Measurements from ENCODE around the gene BAHCC1. TPM values are rescaled to one million over a fixed set of nuclear protein-coding genes. Genes with fewer than 3 reads are reported as not detected.

The BAHCC1 gene
- total and polyA plus RNA-seq, 8 donors = 4.9 to 56.2 (median 9.4) TPM

GRCh38 chr17:81383504-81384421 lies 11.5 kb upstream of the BAHCC1 start:
- Histone ChIP-seq H3K4me1 (peaks cover 30 to 38% (median 34%) of the 10 kb centered on the region in 4 donors), H3K4me3 (no peak overlapping the region), H3K9me3 (no peaks in the 10 kb centered on the region), H3K27ac (no peak overlapping the region), H3K36me3 (no peaks in the 10 kb centered on the region), H3K27me3 (peaks cover 0 to 36% (median 4%) of the 10 kb centered on the region in 3 donors)
- intact Hi-C loops (cut with DNase I; ENCODE audit: low total_unique reads) = no loop called here
- peak in 1 of 2 donors; percentile 7 for DNase-seq
- TF ChIP-seq POLR2A (IDR thresholded peaks at IDR 0.05) (no peak), POLR2AphosphoS5 (IDR thresholded peaks at IDR 0.05) (no peak), EP300 (IDR thresholded peaks at IDR 0.05) (no peak), CTCF (IDR thresholded peaks at IDR 0.05) (no peak)
- WGBS, 5 donors = 88 to 93% (median 92%) methylated on average over 15 to 32 of the region's 32 CpGs

GRCh38 chr17:81384929-81385319 lies 10.3 kb upstream of the BAHCC1 start:
- WGBS, 5 donors = 91 to 97% (median 95%) methylated on average over 7 of the region's 7 CpGs
- Histone ChIP-seq H3K4me3 (no peak overlapping the region), H3K27ac (peak overlapping the region in 2 of 5 donors; percentile 99), H3K9me3 (no peaks in the 10 kb centered on the region), H3K36me3 (no peaks in the 10 kb centered on the region), H3K4me1 (peaks cover 36 to 44% (median 42%) of the 10 kb centered on the region in 4 donors), H3K27me3 (peaks cover 0 to 37% (median 4%) of the 10 kb centered on the region in 3 donors)
- no peak for TF ChIP-seq POLR2AphosphoS5 (IDR thresholded peaks at IDR 0.05)
- TF ChIP-seq EP300 (IDR thresholded peaks at IDR 0.05) = no peak
- TF ChIP-seq POLR2A (IDR thresholded peaks at IDR 0.05) = no peak
- TF ChIP-seq CTCF (IDR thresholded peaks at IDR 0.05) = no peak
- intact Hi-C loops (cut with DNase I; ENCODE audit: low total_unique reads) = no loop called here
- DNase-seq = no peak

GRCh38 chr17:81385320-81386111 lies 9.7 kb upstream of the BAHCC1 start:
- Histone ChIP-seq H3K36me3 (no peaks in the 10 kb centered on the region), H3K4me1 (peaks cover 36 to 50% (median 48%) of the 10 kb centered on the region in 4 donors), H3K27ac (peak overlapping the region; percentile 93 to 99 (median 99)), H3K27me3 (peaks cover 0 to 37% (median 4%) of the 10 kb centered on the region in 3 donors), H3K9me3 (no peaks in the 10 kb centered on the region), H3K4me3 (no peak overlapping the region)
- TF ChIP-seq CTCF (IDR thresholded peaks at IDR 0.05) (no peak), EP300 (IDR thresholded peaks at IDR 0.05) (no peak), POLR2A (IDR thresholded peaks at IDR 0.05) (no peak), POLR2AphosphoS5 (IDR thresholded peaks at IDR 0.05) (no peak)
- intact Hi-C loops (cut with DNase I; ENCODE audit: low total_unique reads) = no loop called here
- WGBS, 5 donors = 57 to 71% (median 64%) methylated on average over 21 to 24 of the region's 24 CpGs
- peak in 1 of 2 donors; percentile 81 for DNase-seq

- Histone ChIP-seq H3K9me3 (no peaks in the 10 kb centered on the region), H3K4me3 (peak overlapping the region; percentile 59 to 85 (median 63)), H3K27me3 (peaks cover 0 to 37% (median 4%) of the 10 kb centered on the region in 3 donors), H3K36me3 (no peaks in the 10 kb centered on the region), H3K4me1 (peaks cover 37 to 56% (median 53%) of the 10 kb centered on the region in 4 donors), H3K27ac (peak overlapping the region; percentile 93 to 99 (median 99))
- WGBS, 5 donors = 26 to 83% (median 30%) methylated on average over 1 to 15 of the region's 15 CpGs
- intact Hi-C loops (cut with DNase I; ENCODE audit: low total_unique reads) = no loop called here
- no peak for DNase-seq
- TF ChIP-seq POLR2A (IDR thresholded peaks at IDR 0.05) = no peak
- TF ChIP-seq POLR2AphosphoS5 (IDR thresholded peaks at IDR 0.05) = peak in 1 of 3 donors; percentile 23
Measured at GRCh38 chr17:81386141-81386645, 9.1 kb upstream of the BAHCC1 start.
